Hematopoietic multipotent progenitor cell treated with erythropoietin and hydrocortisone succinate and interleukin-3 and kit ligand, for 15 days (in vitro differentiated cells): ENCODE results near the gene TREML2.
"Not testable (repeated sequence)": the region's sequence is repeated elsewhere in the genome, so short reads cannot be mapped to it uniquely, and the experiment has no call there.

Source experiments
- DNase-seq: peaks from one replicate; pipeline ENCODE4 v3.0.0-alpha.2; 2015; ENCODE audit warnings: low spot score

The TREML2 gene

GRCh38 chr6:41200901-41201763 is at the start of gene TREML2:
TSS of gene TREML2 (minus strand) at chr6:41201149. CDS start at chr6:41201008, 141 bp downstream.
- peak; percentile 68 for DNase-seq

GRCh38 chr6:41247882-41248705 is 47.1 kb upstream of the TREML2 start:
- no peak for DNase-seq

- no peak for DNase-seq
Measured at GRCh38 chr6:41247288-41247865, 46.4 kb upstream of the TREML2 start.

GRCh38 chr6:41246529-41246928 is 45.6 kb upstream of the TREML2 start:
- DNase-seq: not testable (repeated sequence)

- DNase-seq: no peak
Measured at GRCh38 chr6:41239467-41240159, 38.7 kb upstream of the TREML2 start.

- DNase-seq: no peak
Measured at GRCh38 chr6:41237128-41237527, 36.2 kb upstream of the TREML2 start.

- DNase-seq: no peak
Measured at GRCh38 chr6:41236276-41236675, 35.3 kb upstream of the TREML2 start.

- no peak for DNase-seq
Measured at GRCh38 chr6:41232667-41233066, 31.7 kb upstream of the TREML2 start.

GRCh38 chr6:41231246-41231645 is 30.3 kb upstream of the TREML2 start:
- no peak for DNase-seq

- DNase-seq: no peak
Measured at GRCh38 chr6:41229721-41230120, 28.8 kb upstream of the TREML2 start.

GRCh38 chr6:41228616-41229015 is 27.7 kb upstream of the TREML2 start:
- peak; percentile 82 for DNase-seq

GRCh38 chr6:41228096-41228495 is 27.1 kb upstream of the TREML2 start, which contains the start of gene TREML4:
TSS of gene TREML4 (plus strand) at chr6:41228349. CDS start at chr6:41228428, 79 bp downstream.
- DNase-seq: no peak

- DNase-seq: no peak
Measured at GRCh38 chr6:41226752-41227151, 25.8 kb upstream of the TREML2 start.

GRCh38 chr6:41224800-41225199 is 23.9 kb upstream of the TREML2 start:
- DNase-seq: no peak

GRCh38 chr6:41222513-41222912 is 21.6 kb upstream of the TREML2 start:
- no peak for DNase-seq

GRCh38 chr6:41222045-41222444 is 21.1 kb upstream of the TREML2 start:
- no peak for DNase-seq

- no peak for DNase-seq
Measured at GRCh38 chr6:41216616-41217015, 15.7 kb upstream of the TREML2 start.

GRCh38 chr6:41215777-41216176 is 14.8 kb upstream of the TREML2 start:
- no peak for DNase-seq

- DNase-seq: no peak
Measured at GRCh38 chr6:41214559-41215238, 13.8 kb upstream of the TREML2 start.

GRCh38 chr6:41209547-41210320 is 8.8 kb upstream of the TREML2 start:
- no peak for DNase-seq
